ENCODE results near the gene OR7G2. TPM values are rescaled to one million over a fixed set of nuclear protein-coding genes. Genes with fewer than 3 reads are reported as not detected.

Gene OR7G2
- total and polyA plus RNA-seq, 9 of the 15 experiments (the other 6 are each of a cell fraction or from before 2014, with no cell fraction given): 0.20 TPM; not detected in 8

GRCh38 chr19:9140159-9140874, 33.0 kb upstream of the OR7G2 start, which contains the start of gene ZNF317:
Gene ZNF317, plus strand, starts transcription at chr19:9140397. Its CDS starts 15,620 bp downstream, at chr19:9156017.
- peak within 1 kb of the TSS; percentile 96 to 98 for H3K9ac ChIP-seq (ENCODE audit: insufficient read depth in 1 of 2, low read depth in 2 of 2, low read length in 2 of 2)
- H3K27ac ChIP-seq (ENCODE audit: extremely low read depth, low read depth, low read length): peak within 1 kb of the TSS; percentile 92
- no peaks in the 10 kb centered on the region for H3K9me1 ChIP-seq (ENCODE audit: control insufficient read depth, insufficient read depth, low read length)
- no peaks in the 10 kb centered on the region for H4K20me1 ChIP-seq (replicated peaks; ENCODE audit: control insufficient read depth, insufficient read depth, low read length)
- intact Hi-C loops (cut with micrococcal nuclease): loop anchor here (5.0 kb wide), 1 partner anchor 167 kb away; the partner anchor contains the start of gene ZNF699
- peaks cover 52% of the 10 kb centered on the region for H3K79me2 ChIP-seq (ENCODE audit: control insufficient read depth, insufficient read depth, low read length)
- peaks cover 0 to 9% of the 10 kb centered on the region in 2 experiments; a peak in 2 of 5 replicates for H3K4me1 ChIP-seq (replicated peaks in 1 of 2; ENCODE audit: control insufficient read depth in 2 of 2, insufficient read depth in 2 of 2, low read length in 2 of 2)
- whole genome bisulfite sequencing (ENCODE audit: insufficient coverage, low coverage, missing lambda C conversion rate): 1% methylated on average over 39 of the region's 43 CpGs
- ChIA-PET POLR2A (no interaction called here), CTCF (ENCODE audit: low intra/inter-chr PET ratio) (no interaction called here)
- in situ Hi-C loops (cut with MboI): no loop called here
- peak; percentile 81 to 96 (median 85) for DNase-seq (ENCODE audit: extremely low read depth in 1 of 4, low spot score in 3 of 4)
- no peaks in the 10 kb centered on the region for H3K27me3 ChIP-seq (ENCODE audit: control insufficient read depth in 2 of 2, insufficient read depth in 2 of 2, low read length in 2 of 2)
- H3K4me2 ChIP-seq (ENCODE audit: insufficient read depth, low read length): peak within 1 kb of the TSS; percentile 93
- H2AFZ ChIP-seq (ENCODE audit: low read depth, low read length): peak within 1 kb of the TSS; percentile 100
- TSS peak; percentile 56 for BruUV-seq (replicated peaks)
- peak within 1 kb of the TSS; percentile 61 for H3K4me3 ChIP-seq
- H3K9me3 ChIP-seq (replicated peaks; ENCODE audit: control insufficient read depth, insufficient read depth, low read depth, low read length): peaks cover 6% of the 10 kb centered on the region
- FAIRE-seq: peak; percentile 92
- peaks cover 26% of the 10 kb centered on the region for H3K36me3 ChIP-seq (ENCODE audit: control insufficient read depth, insufficient read depth, low read length)
- peak; percentile 97 for ATAC-seq
- TF ChIP-seq L3MBTL2 (IDR thresholded peaks at IDR 0.05) (peak; percentile 75; the same call in 1 of the 2 replicates), MEIS2 (IDR thresholded peaks at IDR 0.05; ENCODE audit: partially characterized antibody) (peak; percentile 66), KDM5B (IDR thresholded peaks at IDR 0.05; ENCODE audit: insufficient replicate concordance, low read depth, low read length) (peak; percentile 81), POLR2B (IDR thresholded peaks at IDR 0.05; ENCODE audit: low read depth, partially characterized antibody) (peak; percentile 90), RAD51 (IDR thresholded peaks at IDR 0.05; ENCODE audit: borderline replicate concordance, low read depth) (peak; percentile 72; the same call in 1 of the 2 replicates), RAD21 (CRISPR knock-in tag; conservative IDR thresholded peaks at IDR 0.05 in 1 of 2, IDR thresholded peaks at IDR 0.05 in 1 of 2) (no peak), ATF1 (CRISPR knock-in tag; IDR thresholded peaks at IDR 0.05) (no peak), ATF1 (tag; IDR thresholded peaks at IDR 0.05) (peak; percentile 85), NR2C2 (CRISPR knock-in tag; IDR thresholded peaks at IDR 0.05) (peak; percentile 41; the same call in 1 of the 2 replicates), NR2C2 (tag; IDR thresholded peaks at IDR 0.05) (peak; percentile 94), BRD4 (IDR thresholded peaks at IDR 0.05) (peak; percentile 71; the same call in 1 of the 2 replicates), ZBTB17 (CRISPR knock-in tag; IDR thresholded peaks at IDR 0.05) (0 out of 2 replicates have a peak, but pooled peaks have one; percentile 27), MCM3 (IDR thresholded peaks at IDR 0.05) (no peak), PBX2 (CRISPR knock-in tag; IDR thresholded peaks at IDR 0.05; ENCODE audit: low read depth) (no peak), PBX2 (tag; conservative IDR thresholded peaks at IDR 0.05; ENCODE audit: low read depth) (0 out of 2 replicates have a peak, but pooled peaks have one; percentile 5), IFI16 (CRISPR knock-in tag; IDR thresholded peaks at IDR 0.05) (no peak), POLR2AphosphoS2 (IDR thresholded peaks at IDR 0.05; ENCODE audit: low read length) (no peak), TFAP4 (CRISPR knock-in tag; IDR thresholded peaks at IDR 0.05; ENCODE audit: borderline replicate concordance) (peak; percentile 58; the same call in 1 of the 2 replicates), GATAD2B (IDR thresholded peaks at IDR 0.05; ENCODE audit: borderline replicate concordance) (peak; percentile 20; the same call in 1 of the 2 replicates)

Data from K562 (cell line).